ENCODE results near the gene ATG16L1.

The ATG16L1 gene

DNA sequence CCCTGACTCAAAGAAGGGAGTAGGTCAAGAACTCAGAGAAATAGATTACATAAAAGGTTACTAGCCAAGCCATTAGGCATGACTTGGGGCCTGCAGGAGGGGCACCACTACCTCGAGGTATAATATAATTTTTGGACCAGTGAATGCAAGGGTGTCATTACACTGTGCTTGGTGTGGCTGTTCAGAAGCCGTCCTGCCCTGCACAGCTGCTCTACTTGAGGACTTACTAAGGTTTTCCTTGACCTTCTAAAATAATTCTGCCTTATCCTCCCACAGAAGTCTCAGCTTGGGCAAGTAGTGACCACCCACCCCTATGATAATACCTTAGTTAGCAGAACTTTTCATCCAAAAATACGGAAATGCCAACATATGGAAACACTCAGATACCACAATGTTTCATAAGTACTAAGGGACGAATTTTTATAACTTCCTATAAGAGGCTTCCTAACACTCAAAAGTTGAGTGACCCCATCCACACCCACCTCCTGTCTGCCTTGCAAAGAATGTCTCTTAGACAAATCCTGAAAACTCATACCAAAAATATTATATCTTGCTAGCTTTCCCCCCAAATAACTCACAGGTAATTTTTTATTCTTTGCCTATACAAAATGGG lies 17.7 kb upstream of the ATG16L1 start:
- Histone ChIP-seq H3F3A (ENCODE audit: insufficient read depth, low read length) (no peaks in the 10 kb centered on the region), H3K4me3 (ENCODE audit: low read depth, low read length, poor library complexity, severe bottlenecking) (no peak overlapping the region), H3K4me1 (ENCODE audit: insufficient read depth, low read length, severe bottlenecking) (no peaks in the 10 kb centered on the region), H3K9me2 (ENCODE audit: low read depth, low read length) (no peaks in the 10 kb centered on the region), H4K20me1 (ENCODE audit: insufficient read depth, low read length) (no peaks in the 10 kb centered on the region), H3K27me3 (ENCODE audit: insufficient read depth, low read length) (no peaks in the 10 kb centered on the region), H3K9me3 (ENCODE audit: low read length) (no peaks in the 10 kb centered on the region), H3K79me2 (ENCODE audit: insufficient read depth, low read length) (no peaks in the 10 kb centered on the region), H3K4me2 (ENCODE audit: low read length) (no peak overlapping the region), H2AFZ (ENCODE audit: low read length) (no peak overlapping the region), H3K27ac (ENCODE audit: low read depth, low read length, poor library complexity, severe bottlenecking) (no peak overlapping the region), H3K9ac (ENCODE audit: low read length) (no peak overlapping the region), H3K36me3 (ENCODE audit: insufficient read depth, low read length) (no peaks in the 10 kb centered on the region)
- TF ChIP-seq, protein P1, sequence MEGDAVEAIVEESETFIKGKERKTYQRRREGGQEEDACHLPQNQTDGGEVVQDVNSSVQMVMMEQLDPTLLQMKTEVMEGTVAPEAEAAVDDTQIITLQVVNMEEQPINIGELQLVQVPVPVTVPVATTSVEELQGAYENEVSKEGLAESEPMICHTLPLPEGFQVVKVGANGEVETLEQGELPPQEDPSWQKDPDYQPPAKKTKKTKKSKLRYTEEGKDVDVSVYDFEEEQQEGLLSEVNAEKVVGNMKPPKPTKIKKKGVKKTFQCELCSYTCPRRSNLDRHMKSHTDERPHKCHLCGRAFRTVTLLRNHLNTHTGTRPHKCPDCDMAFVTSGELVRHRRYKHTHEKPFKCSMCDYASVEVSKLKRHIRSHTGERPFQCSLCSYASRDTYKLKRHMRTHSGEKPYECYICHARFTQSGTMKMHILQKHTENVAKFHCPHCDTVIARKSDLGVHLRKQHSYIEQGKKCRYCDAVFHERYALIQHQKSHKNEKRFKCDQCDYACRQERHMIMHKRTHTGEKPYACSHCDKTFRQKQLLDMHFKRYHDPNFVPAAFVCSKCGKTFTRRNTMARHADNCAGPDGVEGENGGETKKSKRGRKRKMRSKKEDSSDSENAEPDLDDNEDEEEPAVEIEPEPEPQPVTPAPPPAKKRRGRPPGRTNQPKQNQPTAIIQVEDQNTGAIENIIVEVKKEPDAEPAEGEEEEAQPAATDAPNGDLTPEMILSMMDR (IDR thresholded peaks at IDR 0.05; ENCODE audit: low read length): no peak
- TF ChIP-seq EZH2 (IDR thresholded peaks at IDR 0.05; ENCODE audit: borderline replicate concordance, low read length): no peak

DNA sequence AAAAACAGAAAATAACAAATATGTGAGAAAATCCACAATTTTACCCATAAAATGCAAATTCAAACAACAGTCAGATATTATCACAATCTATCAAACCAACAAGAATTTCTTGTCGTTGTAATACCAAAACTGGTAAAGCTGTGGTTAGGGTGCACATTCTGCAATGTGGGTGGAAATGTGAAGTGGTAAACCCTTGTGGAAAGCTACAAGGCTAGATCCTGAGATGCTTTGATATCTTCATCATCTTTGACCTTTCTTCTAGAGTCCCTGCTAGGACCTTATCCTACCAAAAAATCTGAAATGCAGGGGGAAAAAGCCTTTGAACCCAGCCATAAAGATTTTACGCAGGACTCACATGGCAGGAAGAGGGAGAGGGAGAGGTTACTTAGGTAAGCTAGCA lies 17.2 kb upstream of the ATG16L1 start:
- no peak for TF ChIP-seq EZH2 (IDR thresholded peaks at IDR 0.05; ENCODE audit: borderline replicate concordance, low read length)
- TF ChIP-seq, protein P1 (IDR thresholded peaks at IDR 0.05; ENCODE audit: low read length): no peak

DNA sequence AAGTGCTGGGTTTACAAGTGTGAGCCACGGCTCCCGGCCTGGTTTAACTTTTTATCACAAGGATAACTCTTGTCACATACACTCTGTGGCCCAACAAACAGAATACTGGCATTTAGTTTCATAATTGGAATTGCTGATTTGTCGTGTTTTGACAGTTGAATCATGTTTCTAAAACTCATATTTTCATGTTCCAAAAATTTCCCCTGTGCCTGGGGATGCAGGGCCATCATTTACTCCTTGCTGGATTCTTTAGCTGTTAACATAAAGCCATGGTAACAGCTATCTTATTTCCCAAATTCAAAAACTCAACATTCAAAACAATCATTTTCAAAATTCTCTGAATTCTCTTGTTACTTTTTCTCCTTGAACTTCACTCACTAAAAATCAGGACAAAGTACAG lies 16.5 kb upstream of the ATG16L1 start:
- Histone ChIP-seq H3K27me3 (ENCODE audit: insufficient read depth, low read length) (no peaks in the 10 kb centered on the region), H3K9me2 (ENCODE audit: low read depth, low read length) (no peaks in the 10 kb centered on the region), H3K9ac (ENCODE audit: low read length) (no peak overlapping the region), H3K4me2 (ENCODE audit: low read length) (no peak overlapping the region), H2AFZ (ENCODE audit: low read length) (no peak overlapping the region), H4K20me1 (ENCODE audit: insufficient read depth, low read length) (no peaks in the 10 kb centered on the region), H3K36me3 (ENCODE audit: insufficient read depth, low read length) (no peaks in the 10 kb centered on the region), H3K79me2 (ENCODE audit: insufficient read depth, low read length) (no peaks in the 10 kb centered on the region), H3K27ac (ENCODE audit: low read depth, low read length, poor library complexity, severe bottlenecking) (no peak overlapping the region), H3K4me3 (ENCODE audit: low read depth, low read length, poor library complexity, severe bottlenecking) (no peak overlapping the region), H3F3A (ENCODE audit: insufficient read depth, low read length) (no peaks in the 10 kb centered on the region), H3K4me1 (ENCODE audit: insufficient read depth, low read length, severe bottlenecking) (no peaks in the 10 kb centered on the region), H3K9me3 (ENCODE audit: low read length) (no peaks in the 10 kb centered on the region)
- TF ChIP-seq, protein P1 (IDR thresholded peaks at IDR 0.05; ENCODE audit: low read length): no peak
- no peak for TF ChIP-seq EZH2 (IDR thresholded peaks at IDR 0.05; ENCODE audit: borderline replicate concordance, low read length)

More for the DNA sequence above, 17.2 kb upstream of the ATG16L1 start:
- Histone ChIP-seq H3F3A (ENCODE audit: insufficient read depth, low read length) (no peaks in the 10 kb centered on the region), H3K4me3 (ENCODE audit: low read depth, low read length, poor library complexity, severe bottlenecking) (no peak overlapping the region), H3K9me2 (ENCODE audit: low read depth, low read length) (no peaks in the 10 kb centered on the region), H4K20me1 (ENCODE audit: insufficient read depth, low read length) (no peaks in the 10 kb centered on the region), H3K9me3 (ENCODE audit: low read length) (no peaks in the 10 kb centered on the region), H3K36me3 (ENCODE audit: insufficient read depth, low read length) (no peaks in the 10 kb centered on the region), H3K27ac (ENCODE audit: low read depth, low read length, poor library complexity, severe bottlenecking) (no peak overlapping the region), H3K4me1 (ENCODE audit: insufficient read depth, low read length, severe bottlenecking) (no peaks in the 10 kb centered on the region), H3K9ac (ENCODE audit: low read length) (no peak overlapping the region), H2AFZ (ENCODE audit: low read length) (no peak overlapping the region), H3K27me3 (ENCODE audit: insufficient read depth, low read length) (no peaks in the 10 kb centered on the region), H3K4me2 (ENCODE audit: low read length) (no peak overlapping the region), H3K79me2 (ENCODE audit: insufficient read depth, low read length) (no peaks in the 10 kb centered on the region)

Data from OCI-LY1 (cell line).